ENCODE data around the gene CCDC34.

The CCDC34 gene

DNA sequence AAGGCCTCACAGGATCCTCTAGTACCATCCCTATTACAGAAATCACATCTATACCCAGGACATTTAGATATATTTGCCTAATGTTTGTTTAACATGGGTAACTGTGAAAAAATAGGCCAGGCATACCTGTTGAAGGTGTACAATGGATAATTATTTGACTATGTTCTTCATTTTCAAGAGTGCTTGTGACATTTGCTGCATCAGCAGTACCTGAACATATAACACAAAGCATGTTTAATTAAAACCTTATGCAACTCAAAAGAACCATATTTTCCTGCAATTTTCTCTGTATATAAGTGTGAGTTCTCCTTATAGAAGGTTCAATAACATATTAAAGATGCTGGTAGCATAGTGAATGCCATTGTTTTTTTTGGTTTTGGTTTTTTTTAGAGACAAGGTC is 8.5 kb upstream of the CCDC34 start:
- TF ChIP-seq POLR2AphosphoS5 (IDR thresholded peaks at IDR 0.05; ENCODE audit: low read depth, low read length) (no peak), TAF1 (IDR thresholded peaks at IDR 0.05; ENCODE audit: borderline replicate concordance, insufficient read depth, low read length) (no peak), SIN3A (IDR thresholded peaks at IDR 0.05; ENCODE audit: borderline replicate concordance, insufficient read depth, low read length) (no peak), FOXP2 (optimal IDR thresholded peaks at IDR 0.05; ENCODE audit: borderline replicate concordance, extremely low read depth, extremely low read length, insufficient read depth) (no peak)
- TF ChIP-seq, protein P1, sequence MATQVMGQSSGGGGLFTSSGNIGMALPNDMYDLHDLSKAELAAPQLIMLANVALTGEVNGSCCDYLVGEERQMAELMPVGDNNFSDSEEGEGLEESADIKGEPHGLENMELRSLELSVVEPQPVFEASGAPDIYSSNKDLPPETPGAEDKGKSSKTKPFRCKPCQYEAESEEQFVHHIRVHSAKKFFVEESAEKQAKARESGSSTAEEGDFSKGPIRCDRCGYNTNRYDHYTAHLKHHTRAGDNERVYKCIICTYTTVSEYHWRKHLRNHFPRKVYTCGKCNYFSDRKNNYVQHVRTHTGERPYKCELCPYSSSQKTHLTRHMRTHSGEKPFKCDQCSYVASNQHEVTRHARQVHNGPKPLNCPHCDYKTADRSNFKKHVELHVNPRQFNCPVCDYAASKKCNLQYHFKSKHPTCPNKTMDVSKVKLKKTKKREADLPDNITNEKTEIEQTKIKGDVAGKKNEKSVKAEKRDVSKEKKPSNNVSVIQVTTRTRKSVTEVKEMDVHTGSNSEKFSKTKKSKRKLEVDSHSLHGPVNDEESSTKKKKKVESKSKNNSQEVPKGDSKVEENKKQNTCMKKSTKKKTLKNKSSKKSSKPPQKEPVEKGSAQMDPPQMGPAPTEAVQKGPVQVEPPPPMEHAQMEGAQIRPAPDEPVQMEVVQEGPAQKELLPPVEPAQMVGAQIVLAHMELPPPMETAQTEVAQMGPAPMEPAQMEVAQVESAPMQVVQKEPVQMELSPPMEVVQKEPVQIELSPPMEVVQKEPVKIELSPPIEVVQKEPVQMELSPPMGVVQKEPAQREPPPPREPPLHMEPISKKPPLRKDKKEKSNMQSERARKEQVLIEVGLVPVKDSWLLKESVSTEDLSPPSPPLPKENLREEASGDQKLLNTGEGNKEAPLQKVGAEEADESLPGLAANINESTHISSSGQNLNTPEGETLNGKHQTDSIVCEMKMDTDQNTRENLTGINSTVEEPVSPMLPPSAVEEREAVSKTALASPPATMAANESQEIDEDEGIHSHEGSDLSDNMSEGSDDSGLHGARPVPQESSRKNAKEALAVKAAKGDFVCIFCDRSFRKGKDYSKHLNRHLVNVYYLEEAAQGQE (IDR thresholded peaks at IDR 0.05; ENCODE audit: insufficient read depth in 1 of 2, low read depth in 2 of 2, low read length in 2 of 2) = no peak

DNA sequence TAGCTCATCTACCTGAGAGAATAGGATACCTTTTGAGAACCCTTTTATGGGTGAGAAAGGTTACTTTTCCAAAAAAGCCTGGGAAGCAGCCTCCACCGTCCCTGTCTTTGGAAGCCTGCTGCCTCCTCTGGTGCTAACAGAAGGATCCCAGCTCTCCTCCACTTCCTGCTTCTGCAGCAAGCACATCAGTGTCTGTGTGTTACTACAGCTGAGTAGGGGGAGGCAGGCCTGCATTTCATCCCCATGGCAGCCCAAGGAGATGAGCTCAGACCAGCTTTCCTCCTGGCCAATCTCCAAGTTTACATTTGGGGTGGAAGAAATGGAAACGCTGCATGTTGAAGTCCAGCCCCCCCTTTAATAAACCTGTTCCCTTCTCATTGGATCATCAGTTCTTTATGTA is 7.4 kb upstream of the CCDC34 start:
- TF ChIP-seq TAF1 (IDR thresholded peaks at IDR 0.05; ENCODE audit: borderline replicate concordance, insufficient read depth, low read length) = no peak
- TF ChIP-seq SIN3A (IDR thresholded peaks at IDR 0.05; ENCODE audit: borderline replicate concordance, insufficient read depth, low read length) = peak; percentile 75; the same call in 1 of the 2 replicates
- TF ChIP-seq POLR2AphosphoS5 (IDR thresholded peaks at IDR 0.05; ENCODE audit: low read depth, low read length) = no peak

DNA sequence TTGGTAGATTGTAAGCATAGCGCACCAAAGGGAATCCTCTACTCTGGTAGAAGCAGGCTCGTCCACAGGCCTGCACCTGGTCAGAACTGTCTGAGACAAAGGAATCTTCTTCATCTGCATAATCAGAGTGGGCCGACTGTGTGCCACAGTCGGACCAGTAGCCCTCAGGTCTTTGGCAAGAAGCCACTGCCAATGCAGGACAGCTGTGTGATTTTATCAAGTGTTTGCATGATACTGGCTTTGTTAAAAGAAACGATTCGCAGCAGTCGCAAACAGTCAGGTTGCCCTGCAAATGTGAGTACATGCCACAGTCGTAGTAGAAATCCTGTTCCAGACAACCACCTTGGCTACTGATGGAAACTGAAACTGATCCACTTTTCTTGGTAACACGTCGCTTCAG is 4.9 kb upstream of the CCDC34 start:
- no peak for TF ChIP-seq TAF1 (IDR thresholded peaks at IDR 0.05; ENCODE audit: borderline replicate concordance, insufficient read depth, low read length)
- TF ChIP-seq, protein P1 (IDR thresholded peaks at IDR 0.05; ENCODE audit: insufficient read depth in 1 of 2, low read depth in 2 of 2, low read length in 2 of 2) = no peak
- TF ChIP-seq FOXP2 (optimal IDR thresholded peaks at IDR 0.05; ENCODE audit: borderline replicate concordance, extremely low read depth, extremely low read length, insufficient read depth) = no peak
- TF ChIP-seq SIN3A (IDR thresholded peaks at IDR 0.05; ENCODE audit: borderline replicate concordance, insufficient read depth, low read length) = no peak
- no peak for TF ChIP-seq POLR2AphosphoS5 (IDR thresholded peaks at IDR 0.05; ENCODE audit: low read depth, low read length)

DNA sequence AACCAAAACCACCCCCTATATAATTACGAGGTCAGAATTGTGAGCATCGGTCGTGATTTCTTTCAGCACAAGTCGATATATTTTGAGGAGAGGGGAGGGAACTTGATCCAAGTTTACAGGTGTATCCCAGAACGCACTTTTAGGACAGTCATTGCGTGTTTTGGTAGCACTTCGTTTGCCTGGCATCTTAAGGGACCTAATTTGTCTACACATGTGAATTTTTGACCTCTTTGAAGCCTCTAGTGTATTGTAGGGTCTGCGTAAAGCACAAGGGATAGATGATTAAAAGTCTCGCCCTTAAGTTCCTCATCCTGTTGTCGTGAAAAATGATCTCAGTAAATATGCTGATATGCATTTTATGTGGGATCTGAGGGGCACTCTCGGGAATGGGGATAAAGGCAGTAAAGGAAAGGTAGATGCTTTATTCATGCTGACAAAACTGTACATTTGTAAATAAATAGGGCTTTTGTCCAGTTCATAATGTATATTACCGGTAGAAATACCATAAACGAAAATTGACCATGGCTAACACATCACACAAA is 632 bp upstream of the CCDC34 start:
- TF ChIP-seq TAF1 (IDR thresholded peaks at IDR 0.05; ENCODE audit: borderline replicate concordance, insufficient read depth, low read length) = no peak
- no peak; the same call in 1 of the 2 replicates for TF ChIP-seq POLR2AphosphoS5 (IDR thresholded peaks at IDR 0.05; ENCODE audit: low read depth, low read length)
- no peak for TF ChIP-seq FOXP2 (optimal IDR thresholded peaks at IDR 0.05; ENCODE audit: borderline replicate concordance, extremely low read depth, extremely low read length, insufficient read depth)
- TF ChIP-seq, protein P1 (IDR thresholded peaks at IDR 0.05; ENCODE audit: insufficient read depth in 1 of 2, low read depth in 2 of 2, low read length in 2 of 2) = no peak
- no peak for TF ChIP-seq SIN3A (IDR thresholded peaks at IDR 0.05; ENCODE audit: borderline replicate concordance, insufficient read depth, low read length)

- no peak for TF ChIP-seq SIN3A (IDR thresholded peaks at IDR 0.05; ENCODE audit: borderline replicate concordance, insufficient read depth, low read length)
- TF ChIP-seq POLR2AphosphoS5 (IDR thresholded peaks at IDR 0.05; ENCODE audit: low read depth, low read length) = no peak
- TF ChIP-seq, protein P1 (IDR thresholded peaks at IDR 0.05; ENCODE audit: insufficient read depth in 1 of 2, low read depth in 2 of 2, low read length in 2 of 2) = no peak
- no peak for TF ChIP-seq TAF1 (IDR thresholded peaks at IDR 0.05; ENCODE audit: borderline replicate concordance, insufficient read depth, low read length)
- no peak for TF ChIP-seq FOXP2 (optimal IDR thresholded peaks at IDR 0.05; ENCODE audit: borderline replicate concordance, extremely low read depth, extremely low read length, insufficient read depth)
Measured at GRCh38 chr11:27361649-27362431, 1.2 kb downstream of the CCDC34 start.
